Limb (tissue), 2 donors: ENCODE measurements around the gene SCGB3A2.

Source experiments
- DNase-seq, 2 donors: peaks; one replicate each; pipeline ENCODE4 v3.0.0-alpha.2; 2016; ENCODE audit errors: extremely low spot score in 2 of 2

SCGB3A2 gene

DNA sequence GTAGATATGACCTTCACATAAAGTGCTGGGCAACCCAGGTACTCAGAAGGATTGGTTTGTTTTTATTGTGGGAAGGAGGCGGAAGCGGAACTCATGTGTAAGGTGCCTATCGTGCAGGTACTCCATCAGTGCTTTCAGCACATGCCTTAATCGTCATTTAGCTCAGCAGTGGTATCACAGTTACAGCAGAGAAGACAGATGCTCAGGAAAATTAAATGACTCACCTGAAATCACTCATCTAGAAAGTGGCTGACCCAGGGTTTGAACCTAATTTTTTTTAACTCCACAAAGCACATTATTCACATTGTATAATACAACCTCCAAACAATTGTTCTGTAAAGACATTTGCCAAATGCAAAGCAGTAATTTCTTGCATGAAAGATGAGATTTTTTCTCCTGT, 25.6 kb downstream of the SCGB3A2 start:
- no peak for DNase-seq

DNA sequence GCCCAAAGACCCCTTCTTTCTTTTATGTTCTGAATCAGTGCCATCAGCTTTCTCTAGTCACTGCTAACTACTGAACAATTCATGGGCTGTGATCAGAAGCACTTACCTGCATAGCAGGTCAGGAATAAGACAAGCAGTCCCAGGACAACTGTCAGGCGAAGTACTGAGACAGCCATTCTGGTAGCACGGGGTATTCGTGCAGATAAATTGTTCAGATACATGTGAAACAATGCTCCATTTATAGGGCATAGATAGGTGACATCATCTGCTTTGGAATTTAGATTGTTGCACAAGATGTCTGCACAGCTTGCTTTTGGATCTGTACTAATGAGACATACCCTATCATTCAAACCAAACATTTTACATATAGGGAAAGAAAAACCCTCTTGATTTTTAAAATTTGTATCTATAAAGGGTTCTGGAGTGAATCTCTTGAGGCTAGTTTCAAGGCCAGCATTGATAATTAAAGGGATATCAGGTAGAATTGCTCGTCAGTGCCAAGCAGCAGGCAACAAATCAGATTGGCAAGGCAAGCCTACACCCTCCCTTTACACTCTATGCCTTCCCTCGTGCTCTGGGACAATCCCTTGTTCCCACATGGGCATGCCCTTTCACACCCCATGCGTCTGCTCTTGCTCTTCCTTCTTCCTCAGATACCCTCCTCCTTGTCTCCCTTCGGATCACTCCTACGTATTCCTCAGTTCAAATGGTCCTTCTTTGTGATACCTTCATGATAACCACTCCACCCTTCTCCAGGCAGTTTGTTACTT, 28.0 kb downstream of the SCGB3A2 start, which contains the start of gene C5orf46:
Gene C5orf46 (minus strand): TSS at position 213 of the 770 bp plus-strand sequence. CDS start 37 bp downstream, at position 176.
- no peak for DNase-seq

DNA sequence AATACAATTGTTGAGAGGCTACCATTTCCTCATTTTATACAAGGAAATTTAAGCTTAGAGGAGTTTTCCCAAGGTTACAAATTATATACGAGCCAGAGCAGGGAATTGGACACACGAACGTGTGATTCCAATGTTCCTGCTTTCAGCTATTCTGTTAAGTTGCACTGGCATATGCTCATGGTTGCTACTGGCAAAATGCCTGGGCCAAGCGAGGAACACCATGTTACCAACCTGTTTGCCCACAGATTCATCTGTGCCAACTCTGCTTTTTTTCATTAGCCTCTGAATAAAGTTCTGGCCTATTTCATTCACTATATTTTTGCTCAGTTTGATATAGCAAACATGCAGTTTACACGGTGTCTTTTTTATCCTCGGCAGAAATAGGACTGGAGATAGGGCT, 32.9 kb downstream of the SCGB3A2 start:
- no peak for DNase-seq

DNA sequence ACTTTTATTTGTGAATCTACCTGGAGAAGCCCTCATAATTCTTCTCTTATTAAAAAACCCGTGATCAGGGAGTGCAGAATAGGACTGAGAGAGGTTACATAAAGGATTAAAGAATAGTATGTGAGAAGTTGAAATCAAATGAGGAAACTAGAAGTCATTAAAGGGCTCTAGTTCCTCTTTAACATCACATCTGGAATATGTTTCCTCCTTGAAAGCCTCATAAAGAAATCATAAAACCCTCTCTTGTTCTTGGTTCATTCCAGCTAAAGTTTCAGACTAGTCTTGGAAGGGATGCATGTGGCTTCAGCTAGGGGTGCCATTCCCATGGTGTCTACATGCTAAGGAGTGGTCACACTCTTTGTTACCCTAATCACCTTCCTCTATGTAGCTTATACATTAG, 33.5 kb downstream of the SCGB3A2 start:
- no peak for DNase-seq

DNA sequence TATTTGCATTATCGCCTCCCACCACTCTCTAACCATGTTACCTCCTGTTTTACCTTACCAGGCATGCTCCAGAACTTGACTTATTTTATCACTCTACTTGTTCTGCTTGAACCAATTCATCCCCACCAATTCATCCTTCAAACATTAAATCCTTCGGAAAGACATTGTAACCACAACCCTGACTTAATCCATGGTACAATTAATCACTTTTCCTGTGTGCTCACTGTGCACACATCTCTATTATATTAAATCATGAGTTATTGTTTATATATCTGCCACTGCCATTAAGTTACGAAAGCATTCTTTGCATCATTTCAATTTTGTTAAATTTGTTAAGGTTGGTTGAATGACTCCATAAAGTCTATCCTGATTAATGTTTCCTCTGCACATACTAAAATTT, 35.3 kb downstream of the SCGB3A2 start:
- no peak for DNase-seq

DNA sequence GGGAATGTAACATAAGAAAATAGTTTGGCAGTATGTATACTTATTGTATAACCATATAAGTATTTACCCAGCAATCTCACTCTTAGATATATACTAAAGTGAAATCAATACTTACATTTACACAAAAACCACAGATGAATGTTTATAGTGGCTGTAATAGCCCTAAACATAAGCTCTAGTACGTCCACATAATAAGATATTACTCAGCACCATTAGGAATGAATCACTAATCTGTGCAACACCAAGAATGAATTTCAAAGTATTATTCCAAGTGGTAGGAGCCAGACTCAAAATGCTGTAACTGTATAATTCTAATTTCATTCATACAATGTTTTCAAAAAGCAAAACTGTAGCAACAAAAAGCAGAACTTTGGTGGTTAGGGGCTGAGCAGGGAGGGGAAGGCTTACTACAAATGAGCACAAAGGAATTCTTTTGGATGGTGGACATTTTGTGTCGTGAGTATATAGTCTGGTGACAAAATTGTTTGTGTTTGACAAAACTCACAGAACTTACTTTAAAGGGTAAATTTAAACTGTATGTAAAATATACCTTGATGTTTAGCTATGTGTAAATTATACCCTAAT, 39.7 kb downstream of the SCGB3A2 start:
- DNase-seq: no peak

DNA sequence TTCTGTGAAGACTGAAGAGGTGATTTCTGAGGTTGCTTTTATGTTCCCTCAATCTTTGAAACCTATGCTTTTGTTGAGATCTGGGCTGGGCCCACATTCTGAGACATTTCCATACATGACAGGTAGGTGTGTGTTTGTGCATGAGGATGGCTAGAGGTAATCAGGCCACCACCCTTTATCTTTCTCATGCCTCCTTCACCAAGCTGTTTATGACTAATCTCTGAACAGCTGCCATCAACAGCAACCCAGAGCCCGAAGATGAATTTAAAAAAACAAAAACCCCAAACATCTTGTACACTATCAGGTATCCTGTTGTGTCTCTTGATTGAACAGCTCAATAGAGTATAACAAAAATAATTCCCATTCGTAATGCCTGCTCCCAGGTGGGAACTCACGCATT, 40.4 kb downstream of the SCGB3A2 start:
- no peak for DNase-seq

DNA sequence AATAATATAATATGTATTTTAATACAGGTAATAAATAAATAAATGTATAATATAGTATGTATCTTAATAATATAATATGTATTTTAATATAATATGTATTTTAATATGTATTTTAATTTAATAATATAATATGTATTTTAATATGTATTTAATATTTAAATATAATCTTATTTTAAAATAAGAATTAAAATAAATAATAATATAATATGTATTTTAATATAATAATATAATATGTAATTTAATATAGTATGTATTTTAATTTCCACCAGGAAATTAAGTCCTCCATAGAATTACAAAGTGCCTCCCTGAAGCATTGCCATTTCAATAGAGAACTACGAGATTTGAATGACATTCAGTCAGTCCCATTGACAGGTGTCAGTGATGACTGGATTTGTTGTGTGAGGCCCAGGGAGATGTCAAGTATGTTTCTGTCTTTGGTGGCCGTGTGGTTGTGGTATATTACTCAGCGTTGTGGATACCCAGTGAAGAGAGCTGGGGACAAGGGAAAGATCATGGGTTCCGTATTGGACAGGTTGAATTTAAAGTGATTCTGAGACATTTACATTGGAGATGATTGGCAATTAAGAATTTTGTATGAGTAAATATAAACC, 42.0 kb downstream of the SCGB3A2 start:
- no peak for DNase-seq

DNA sequence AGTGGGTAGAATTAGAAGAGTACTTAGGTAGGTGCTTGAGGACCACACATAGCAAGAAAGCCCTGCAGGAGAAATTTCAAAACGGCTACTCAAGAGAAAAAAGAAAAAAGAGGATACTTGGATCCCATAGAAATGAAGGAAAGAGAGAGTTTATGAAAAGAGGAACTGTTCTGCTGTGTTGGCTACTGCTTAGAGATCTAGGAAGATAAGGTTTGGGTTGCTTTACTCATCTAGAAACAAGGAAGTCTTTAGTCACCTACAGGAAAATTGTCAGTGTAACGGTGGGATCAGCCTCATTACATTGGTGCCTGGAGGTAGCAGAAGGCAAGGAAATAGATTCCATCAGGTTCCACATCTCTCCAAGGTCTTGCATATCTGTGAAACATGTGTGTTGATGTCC, 42.6 kb downstream of the SCGB3A2 start:
- DNase-seq: no peak

DNA sequence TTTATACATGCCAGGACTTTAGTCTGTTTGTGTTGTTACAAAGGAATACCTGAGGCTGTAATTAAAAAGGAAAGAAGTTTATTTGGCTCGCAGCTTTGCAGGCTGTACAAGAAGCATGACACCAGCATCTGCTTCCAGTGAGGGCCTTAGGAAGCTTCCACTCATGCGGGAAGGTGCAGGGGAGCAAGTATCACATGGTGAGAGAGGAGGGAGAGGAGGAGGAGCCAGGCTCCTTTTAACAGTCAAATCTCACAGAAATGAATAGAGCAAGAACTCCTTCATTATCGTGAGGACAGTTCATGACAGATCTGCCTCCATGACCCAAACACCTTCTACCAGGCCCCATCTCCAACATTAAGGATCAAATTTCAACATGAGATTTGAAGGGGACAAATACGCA, 46.5 kb downstream of the SCGB3A2 start:
- no peak for DNase-seq

DNA sequence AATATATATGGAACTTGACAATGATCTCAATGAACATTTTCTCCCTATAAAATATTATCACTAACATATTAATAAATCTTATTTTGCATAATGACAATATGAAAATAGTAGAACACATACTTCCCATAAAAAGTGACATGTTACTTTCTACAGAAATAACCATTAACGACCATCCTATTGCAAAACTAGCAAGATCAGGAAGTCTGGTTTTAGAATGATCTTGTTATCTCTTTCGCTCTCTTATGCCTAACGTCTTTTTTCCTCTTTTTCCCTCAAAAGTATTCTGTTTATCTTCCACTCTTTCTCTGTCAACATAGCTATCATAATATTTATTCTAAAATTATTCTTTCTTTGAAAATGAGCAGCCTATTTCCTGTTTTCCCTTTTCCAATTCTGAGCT, 49.4 kb downstream of the SCGB3A2 start:
- no peak for DNase-seq

DNA sequence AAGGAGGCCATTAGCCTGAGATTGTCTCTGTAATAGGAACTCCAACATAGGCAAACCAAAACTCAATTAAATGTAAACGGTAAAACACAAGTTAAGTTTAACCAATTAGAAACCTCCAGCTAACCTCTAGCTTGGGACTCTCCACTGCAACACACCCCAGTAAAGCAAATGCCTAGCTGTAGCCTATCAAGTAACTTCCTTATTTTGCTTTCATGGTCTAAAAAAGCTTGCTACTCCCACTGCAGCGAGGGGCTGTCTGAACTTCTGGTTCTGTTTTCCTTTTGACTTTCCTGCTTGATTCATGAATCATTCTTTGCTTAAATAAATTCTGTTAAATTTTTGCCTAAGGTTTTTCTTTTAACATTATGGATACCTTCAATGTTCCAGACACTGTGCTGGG, 52.3 kb downstream of the SCGB3A2 start:
- DNase-seq: no peak
